Vagina (tissue), 2 donors: ENCODE results near the gene CCDC57. TPM values are rescaled to one million over a fixed set of nuclear protein-coding genes. Genes with fewer than 3 reads are reported as not detected.

Source experiments
- DNase-seq, 2 donors: peaks; one replicate each; pipeline ENCODE4 v3.0.0-alpha.2; 2017; ENCODE audit errors: extremely low spot score in 2 of 2
- H3K27ac ChIP-seq: fragments of 200-600 bp; sonication (generic); one replicate; pipeline ENCODE4 v1.5.1; 2019
- H3K27me3 ChIP-seq: fragments of 200-600 bp; sonication (generic); one replicate; pipeline ENCODE4 v1.5.1; 2019
- H3K36me3 ChIP-seq, 2 donors: fragments of 200-600 bp; sonication (generic); one replicate each; pipeline ENCODE4 v1.5.1; 2017 to 2019
- H3K4me1 ChIP-seq: fragments of 200-600 bp; sonication (generic); one replicate; pipeline ENCODE4 v1.5.1; 2019
- H3K4me3 ChIP-seq, 2 donors: fragments of 200-600 bp; sonication (generic); 1 replicate in 1 of 2; 2 replicates in 1 of 2; pipeline ENCODE4 v1.5.1; 2016 to 2019
- H3K9me3 ChIP-seq: fragments of 200-600 bp; sonication (generic); one replicate; pipeline ENCODE4 v1.5.1; 2019
- POLR2A ChIP-seq, 2 donors: fragments of 450-650 bp; IDR thresholded peaks; one replicate each; pipeline ENCODE4 v1.6.1; 2017; ENCODE audit warnings: antibody characterized with exemption in 2 of 2, mild to moderate bottlenecking in 2 of 2, moderate library complexity in 2 of 2
- POLR2AphosphoS5 ChIP-seq, 2 donors: sonication (generic); formaldehyde crosslinking; IDR thresholded peaks; one replicate each; pipeline ENCODE4 v1.9.0; 2017; ENCODE audit warnings: antibody characterized with exemption in 2 of 2, mild to moderate bottlenecking in 2 of 2, low read depth in 1 of 2; ENCODE audit not compliant: insufficient read depth in 1 of 2
- intact Hi-C: fragments of 100-400 bp; cut with DNase I; formaldehyde crosslinking; loops from one replicate; pipeline ENCODE4 v1.15.1; 2023
- total RNA-seq: library from RNA; depleted of rRNA; stranded (reverse); fragments of >200 nt; gene quantifications from one replicate; pipeline ENCODE4 v1.2.3, GENCODE V29; 2016
- TF ChIP-seq, protein P1 (sequence below), 3 experiments: fragments of 450-650 bp in 2 of 3; fragments of 200-600 bp in 1 of 3; sonication (generic) in 1 of 3; IDR thresholded peaks; one replicate each; pipeline ENCODE4 v1.5.1; 2017 to 2019; ENCODE audit warnings: antibody characterized with exemption in 3 of 3, mild to moderate bottlenecking in 2 of 3, moderate library complexity in 2 of 3

CCDC57 gene
- total RNA-seq, 1 donor from 2014 or later, result 26.5 TPM

DNA sequence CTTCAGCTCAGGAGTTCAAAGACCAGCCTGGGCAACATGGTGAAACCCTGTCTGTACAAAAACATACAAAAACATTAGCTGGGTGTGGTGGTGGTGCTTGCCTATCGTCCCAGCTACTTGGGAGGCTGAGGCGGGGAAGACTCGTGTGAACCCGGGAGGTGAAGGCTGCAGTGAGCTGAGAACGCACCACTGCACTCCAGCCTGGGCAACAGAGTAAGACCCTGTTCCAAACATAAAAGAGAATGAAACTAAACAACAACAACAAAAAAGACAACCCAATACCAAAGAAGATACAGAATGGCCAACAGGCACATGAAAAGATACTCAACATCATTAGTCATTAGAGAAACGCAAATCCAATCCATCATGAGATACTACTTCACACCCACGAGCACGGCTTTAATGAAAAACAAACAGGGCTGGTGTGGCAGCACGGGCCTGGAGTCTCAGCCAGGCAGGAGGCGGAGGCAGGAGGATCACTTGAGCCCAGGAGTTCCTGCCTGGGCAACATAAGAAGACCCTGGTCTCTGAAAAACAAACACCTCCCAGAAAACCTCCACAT lies 8.8 kb upstream of the CCDC57 start:
- DNase-seq, result no peak
- Histone ChIP-seq H3K9me3 (no peaks in the 10 kb centered on the region), H3K36me3 (no peaks in the 10 kb centered on the region), H3K4me1 (peaks cover 14% of the 10 kb centered on the region), H3K27me3 (no peaks in the 10 kb centered on the region), H3K4me3 (no peak overlapping the region), H3K27ac (no peak overlapping the region)
- intact Hi-C loops, result no loop called here
- TF ChIP-seq POLR2A (IDR thresholded peaks at IDR 0.05) (no peak), POLR2AphosphoS5 (IDR thresholded peaks at IDR 0.05; ENCODE audit: insufficient read depth in 1 of 2, low read depth in 1 of 2) (no peak)
- TF ChIP-seq, protein P1, sequence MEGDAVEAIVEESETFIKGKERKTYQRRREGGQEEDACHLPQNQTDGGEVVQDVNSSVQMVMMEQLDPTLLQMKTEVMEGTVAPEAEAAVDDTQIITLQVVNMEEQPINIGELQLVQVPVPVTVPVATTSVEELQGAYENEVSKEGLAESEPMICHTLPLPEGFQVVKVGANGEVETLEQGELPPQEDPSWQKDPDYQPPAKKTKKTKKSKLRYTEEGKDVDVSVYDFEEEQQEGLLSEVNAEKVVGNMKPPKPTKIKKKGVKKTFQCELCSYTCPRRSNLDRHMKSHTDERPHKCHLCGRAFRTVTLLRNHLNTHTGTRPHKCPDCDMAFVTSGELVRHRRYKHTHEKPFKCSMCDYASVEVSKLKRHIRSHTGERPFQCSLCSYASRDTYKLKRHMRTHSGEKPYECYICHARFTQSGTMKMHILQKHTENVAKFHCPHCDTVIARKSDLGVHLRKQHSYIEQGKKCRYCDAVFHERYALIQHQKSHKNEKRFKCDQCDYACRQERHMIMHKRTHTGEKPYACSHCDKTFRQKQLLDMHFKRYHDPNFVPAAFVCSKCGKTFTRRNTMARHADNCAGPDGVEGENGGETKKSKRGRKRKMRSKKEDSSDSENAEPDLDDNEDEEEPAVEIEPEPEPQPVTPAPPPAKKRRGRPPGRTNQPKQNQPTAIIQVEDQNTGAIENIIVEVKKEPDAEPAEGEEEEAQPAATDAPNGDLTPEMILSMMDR (IDR thresholded peaks at IDR 0.05), result no peak

DNA sequence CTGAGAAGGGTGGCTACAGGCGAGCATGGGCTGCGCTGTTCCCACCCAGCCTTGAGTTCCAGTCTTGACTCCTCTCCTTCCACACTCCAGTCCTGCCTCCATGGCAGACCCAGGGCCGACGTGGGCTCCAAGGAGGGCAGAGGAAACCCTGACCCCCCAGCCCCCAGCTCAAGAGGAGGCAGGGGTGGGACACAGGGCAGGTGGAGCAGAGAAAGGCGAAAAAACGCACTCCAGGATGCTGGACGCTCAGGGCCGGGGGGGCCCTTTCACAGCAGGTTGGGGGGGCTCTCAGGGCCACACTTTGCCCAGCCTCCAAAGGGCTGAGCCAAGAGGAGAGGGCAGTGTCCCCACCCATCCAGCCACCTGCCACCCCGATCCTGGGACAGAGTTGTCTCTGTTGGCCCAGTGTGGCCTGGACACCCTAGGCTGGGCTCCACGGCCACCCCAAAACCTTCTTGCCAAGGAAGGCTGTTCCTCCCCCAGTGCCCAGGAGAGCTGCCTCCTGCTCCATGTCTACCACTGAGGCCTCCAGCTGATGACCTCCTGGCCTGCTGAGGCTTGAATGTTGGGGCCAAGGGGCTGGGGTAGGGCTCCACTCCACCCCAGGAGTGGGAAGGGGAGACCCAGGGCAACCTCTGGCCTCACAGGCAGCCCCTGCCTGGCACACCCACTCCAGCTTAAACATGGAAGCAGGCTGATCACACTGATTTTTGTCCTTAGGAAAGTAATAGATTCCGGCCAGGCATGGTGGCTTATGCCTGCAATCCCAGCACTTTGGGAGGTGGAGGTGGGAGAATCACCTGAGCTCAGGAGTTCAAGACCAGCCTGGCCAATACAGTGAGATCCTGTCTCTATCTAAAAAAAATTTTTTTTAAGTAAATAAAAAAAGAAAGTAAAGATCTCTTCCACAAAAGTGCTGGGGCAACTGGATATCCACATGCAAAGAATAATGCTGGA lies 7.4 kb upstream of the CCDC57 start:
- TF ChIP-seq POLR2AphosphoS5 (IDR thresholded peaks at IDR 0.05; ENCODE audit: insufficient read depth in 1 of 2, low read depth in 1 of 2) (no peak), POLR2A (IDR thresholded peaks at IDR 0.05) (no peak)
- TF ChIP-seq, protein P1 (IDR thresholded peaks at IDR 0.05), result no peak
- Histone ChIP-seq H3K4me3 (no peak overlapping the region), H3K4me1 (peaks cover 28% of the 10 kb centered on the region), H3K9me3 (no peaks in the 10 kb centered on the region), H3K27me3 (no peaks in the 10 kb centered on the region), H3K27ac (no peak overlapping the region), H3K36me3 (no peaks in the 10 kb centered on the region)
- intact Hi-C loops, result no loop called here
- no peak for DNase-seq

DNA sequence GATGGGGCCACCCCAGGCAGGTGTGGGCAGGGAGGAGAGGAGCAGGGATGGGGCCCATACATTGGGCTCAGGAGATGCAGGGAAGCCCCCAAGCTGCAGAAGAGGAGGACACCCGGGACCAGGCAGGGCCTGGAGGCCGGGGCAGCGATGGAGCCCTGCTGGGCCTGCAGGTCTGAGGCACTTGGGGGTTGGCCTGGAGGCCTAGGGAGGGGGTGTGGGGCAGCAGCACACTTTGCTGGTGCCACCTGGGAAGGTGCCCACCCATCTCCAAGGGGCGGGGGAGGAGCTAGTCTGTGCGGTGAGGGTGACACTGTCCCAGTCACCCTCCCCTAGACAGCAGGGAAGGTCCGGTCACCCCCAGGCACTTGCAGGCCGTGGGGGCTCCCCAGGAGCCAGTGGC lies 6.4 kb upstream of the CCDC57 start:
- H3K4me1 ChIP-seq, result peaks cover 28% of the 10 kb centered on the region
- intact Hi-C loops, result no loop called here
- H3K27me3 ChIP-seq, result no peaks in the 10 kb centered on the region
- no peaks in the 10 kb centered on the region for H3K9me3 ChIP-seq
- H3K27ac ChIP-seq, result no peak overlapping the region
- H3K36me3 ChIP-seq, result no peaks in the 10 kb centered on the region
- TF ChIP-seq POLR2A (IDR thresholded peaks at IDR 0.05), result no peak
- TF ChIP-seq, protein P1 (IDR thresholded peaks at IDR 0.05), result no peak
- no peak for TF ChIP-seq POLR2AphosphoS5 (IDR thresholded peaks at IDR 0.05; ENCODE audit: insufficient read depth in 1 of 2, low read depth in 1 of 2)
- peak in 1 of 2 donors; percentile 83 for DNase-seq
- no peak overlapping the region for H3K4me3 ChIP-seq

DNA sequence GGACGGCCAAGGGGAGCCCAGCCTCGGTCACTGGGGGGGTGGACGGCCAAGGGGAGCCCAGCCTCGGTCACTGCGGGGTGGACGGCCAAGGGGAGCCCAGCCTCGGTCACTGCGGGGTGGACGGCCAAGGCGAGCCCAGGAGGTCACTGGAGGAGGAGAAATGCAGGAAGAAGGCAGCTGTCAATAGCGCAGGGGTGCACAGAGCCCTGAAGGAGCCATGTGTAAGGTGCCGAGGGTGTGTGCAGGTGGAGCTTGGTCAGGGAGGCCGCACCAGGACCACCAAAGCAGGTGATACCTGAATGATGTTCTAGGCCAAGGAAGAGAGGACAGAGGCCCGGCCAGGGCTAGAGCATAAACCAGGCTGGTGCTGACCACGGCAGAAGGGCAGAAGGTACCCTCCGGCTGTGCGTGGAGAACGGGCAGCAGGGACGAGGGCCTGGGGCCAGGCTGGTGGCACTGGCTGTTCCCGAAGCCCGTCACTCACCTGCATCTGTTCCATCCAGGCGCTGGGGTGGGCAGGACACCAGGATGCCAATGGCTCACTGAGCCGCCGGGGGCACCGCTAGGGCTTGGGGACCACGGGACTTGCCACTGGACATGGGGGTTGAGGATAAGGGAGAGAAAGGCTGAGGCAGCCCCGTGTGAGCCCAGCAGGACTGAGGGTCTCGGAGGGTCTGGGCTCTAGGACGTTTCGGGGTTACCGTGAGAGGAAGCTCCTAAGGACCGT lies 5.9 kb upstream of the CCDC57 start:
- Histone ChIP-seq H3K27me3 (no peaks in the 10 kb centered on the region), H3K27ac (no peak overlapping the region), H3K9me3 (no peaks in the 10 kb centered on the region), H3K36me3 (no peaks in the 10 kb centered on the region), H3K4me3 (no peak overlapping the region), H3K4me1 (peaks cover 31% of the 10 kb centered on the region)
- DNase-seq, result peak in 1 of 2 donors; percentile 84
- intact Hi-C loops, result no loop called here
- TF ChIP-seq, protein P1 (IDR thresholded peaks at IDR 0.05), result no peak
- TF ChIP-seq POLR2AphosphoS5 (IDR thresholded peaks at IDR 0.05; ENCODE audit: insufficient read depth in 1 of 2, low read depth in 1 of 2), result no peak
- no peak for TF ChIP-seq POLR2A (IDR thresholded peaks at IDR 0.05)
